Neural progenitor cell (in vitro differentiated cells): ENCODE results near the gene RGS18.

Experiments used
- EZH2phosphoT487 ChIP-seq: fragments of 200-600 bp; sonication (generic); IDR thresholded peaks from 2 replicates; pipeline ENCODE4 v1.6.1; 2017; ENCODE audit warnings: antibody characterized with exemption
- TF ChIP-seq, protein P1 (sequence below): fragments of 200-600 bp; sonication (generic); IDR thresholded peaks from 2 replicates; pipeline ENCODE4 v1.5.1; 2017; ENCODE audit warnings: antibody characterized with exemption, mild to moderate bottlenecking

DNA sequence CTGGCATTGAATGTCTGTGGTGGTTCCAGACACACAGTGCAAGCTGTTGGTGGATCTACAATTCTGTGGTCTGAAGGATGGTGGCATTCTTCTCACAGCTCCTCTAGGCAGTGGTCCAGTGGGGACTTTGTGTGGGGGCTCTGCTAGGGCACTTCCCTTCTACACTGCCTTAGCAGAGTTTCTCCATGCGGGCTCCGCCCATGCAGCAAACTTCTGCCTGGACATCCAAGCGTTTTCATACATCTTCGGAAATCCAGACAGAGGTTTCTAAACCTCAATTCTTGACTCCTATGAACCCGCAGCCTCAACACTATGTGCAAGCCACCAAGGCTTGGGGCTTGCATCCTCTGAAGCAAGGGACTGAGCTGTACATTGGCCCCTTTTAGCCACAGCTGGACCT lies 43.0 kb downstream of the RGS18 start:
- TF ChIP-seq, protein P1, sequence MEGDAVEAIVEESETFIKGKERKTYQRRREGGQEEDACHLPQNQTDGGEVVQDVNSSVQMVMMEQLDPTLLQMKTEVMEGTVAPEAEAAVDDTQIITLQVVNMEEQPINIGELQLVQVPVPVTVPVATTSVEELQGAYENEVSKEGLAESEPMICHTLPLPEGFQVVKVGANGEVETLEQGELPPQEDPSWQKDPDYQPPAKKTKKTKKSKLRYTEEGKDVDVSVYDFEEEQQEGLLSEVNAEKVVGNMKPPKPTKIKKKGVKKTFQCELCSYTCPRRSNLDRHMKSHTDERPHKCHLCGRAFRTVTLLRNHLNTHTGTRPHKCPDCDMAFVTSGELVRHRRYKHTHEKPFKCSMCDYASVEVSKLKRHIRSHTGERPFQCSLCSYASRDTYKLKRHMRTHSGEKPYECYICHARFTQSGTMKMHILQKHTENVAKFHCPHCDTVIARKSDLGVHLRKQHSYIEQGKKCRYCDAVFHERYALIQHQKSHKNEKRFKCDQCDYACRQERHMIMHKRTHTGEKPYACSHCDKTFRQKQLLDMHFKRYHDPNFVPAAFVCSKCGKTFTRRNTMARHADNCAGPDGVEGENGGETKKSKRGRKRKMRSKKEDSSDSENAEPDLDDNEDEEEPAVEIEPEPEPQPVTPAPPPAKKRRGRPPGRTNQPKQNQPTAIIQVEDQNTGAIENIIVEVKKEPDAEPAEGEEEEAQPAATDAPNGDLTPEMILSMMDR = no peak
- no peak for TF ChIP-seq EZH2phosphoT487
